Renal cortex interstitium (tissue), 11 donors: ENCODE results near the gene CNN1. TPM values are rescaled to one million over a fixed set of nuclear protein-coding genes. Genes with fewer than 3 reads are reported as not detected.

Source experiments
- DNase-seq, 11 donors: peaks; one replicate each; pipeline ENCODE4 v3.0.0-alpha.2; 2013; ENCODE audit warnings: low read depth in 9 of 11, low spot score in 4 of 11; ENCODE audit errors: extremely low read depth in 1 of 11
- polyA plus RNA-seq, 3 donors: library from polyadenylated mRNA; unstranded; fragments of 120-200 nt; gene quantifications; one replicate each; pipeline ENCODE4 v1.2.1, GENCODE V29; 2013; ENCODE audit not compliant: insufficient read length in 3 of 3

Gene CNN1
- polyA plus RNA-seq, 3 donors: 4.3 to 4.5 (median 4.4) TPM

DNA sequence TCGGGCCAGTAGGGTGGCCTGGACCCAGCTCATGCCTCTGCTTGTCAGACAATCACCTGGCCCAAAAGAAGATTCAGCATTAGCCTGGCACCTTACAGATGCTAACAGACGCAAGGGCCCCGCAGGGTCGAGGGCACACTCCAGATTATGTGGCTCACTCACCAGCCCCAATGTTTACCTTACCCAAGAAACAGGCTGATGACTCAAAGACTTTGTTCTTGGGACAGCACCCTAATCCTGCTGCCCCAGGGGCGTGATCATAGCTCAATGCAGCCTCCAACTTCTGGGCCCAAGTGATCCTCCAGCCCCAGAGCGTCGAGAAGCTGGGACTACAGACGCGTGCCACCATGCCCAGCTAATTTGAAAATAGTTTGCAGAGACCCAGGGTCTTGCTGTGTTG lies 19.5 kb upstream of the CNN1 start:
- DNase-seq: no peak

- DNase-seq: peak; percentile 93 to 98 (median 95)
These were observed 9.9 kb upstream of the CNN1 start, which contains the start of gene ECSIT for GRCh38 chr19:11528551-11529341. ECSIT (minus strand) TSS chr19:11529134; CDS start chr19:11519170, 9,964 bp downstream.

GRCh38 chr19:11530432-11530831 lies 8.2 kb upstream of the CNN1 start:
- DNase-seq: peak in 3 of 11 donors; percentile 41 to 56 (median 48)

- no peak for DNase-seq
These were observed 4.1 kb upstream of the CNN1 start for GRCh38 chr19:11534538-11534937.

DNA sequence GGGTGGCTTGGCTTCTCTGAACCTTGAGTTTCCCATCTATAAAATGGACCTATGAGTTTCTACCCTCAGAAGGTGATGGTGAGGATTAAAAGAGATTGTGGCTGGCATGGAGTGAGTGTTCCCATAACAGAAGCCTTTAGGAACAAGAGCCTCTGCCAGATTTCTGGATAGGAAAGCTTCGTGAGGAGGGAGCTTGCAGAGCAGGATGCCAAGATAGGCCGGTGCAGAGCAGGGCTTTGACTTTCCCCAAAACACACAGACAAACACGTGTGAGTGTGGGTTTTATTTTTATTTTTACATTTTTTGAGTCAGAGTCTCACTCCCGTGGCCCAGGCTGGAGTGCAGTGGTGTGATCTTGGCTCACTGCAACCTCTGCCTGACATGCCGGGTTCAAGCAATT lies 3.7 kb upstream of the CNN1 start:
- no peak for DNase-seq

GRCh38 chr19:11535792-11536595 lies 2.7 kb upstream of the CNN1 start:
- peak in 10 of 11 donors; percentile 52 to 83 (median 78) for DNase-seq

GRCh38 chr19:11539495-11540365 lies 1.1 kb downstream of the CNN1 start:
- DNase-seq: no peak

DNA sequence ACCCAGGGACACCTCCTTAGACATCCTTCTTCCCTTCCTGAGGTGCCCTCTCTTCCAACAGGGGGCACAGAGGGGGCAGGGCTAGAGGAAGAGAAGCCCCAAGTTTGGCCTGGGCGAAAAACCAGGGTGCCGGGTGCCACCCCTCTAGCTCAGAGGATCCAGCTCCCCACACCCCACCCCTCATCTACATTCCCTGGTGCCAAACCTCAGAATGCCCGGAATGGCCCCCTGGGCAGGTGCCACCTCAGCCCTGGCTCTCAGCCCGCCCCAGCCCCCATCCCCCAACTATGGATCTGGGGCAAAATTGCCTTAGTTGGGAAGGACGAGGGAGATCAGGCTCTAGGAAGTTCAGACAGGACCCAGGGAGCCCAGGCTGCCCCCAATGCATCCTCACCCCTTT lies 2.0 kb downstream of the CNN1 start:
- no peak for DNase-seq

DNA sequence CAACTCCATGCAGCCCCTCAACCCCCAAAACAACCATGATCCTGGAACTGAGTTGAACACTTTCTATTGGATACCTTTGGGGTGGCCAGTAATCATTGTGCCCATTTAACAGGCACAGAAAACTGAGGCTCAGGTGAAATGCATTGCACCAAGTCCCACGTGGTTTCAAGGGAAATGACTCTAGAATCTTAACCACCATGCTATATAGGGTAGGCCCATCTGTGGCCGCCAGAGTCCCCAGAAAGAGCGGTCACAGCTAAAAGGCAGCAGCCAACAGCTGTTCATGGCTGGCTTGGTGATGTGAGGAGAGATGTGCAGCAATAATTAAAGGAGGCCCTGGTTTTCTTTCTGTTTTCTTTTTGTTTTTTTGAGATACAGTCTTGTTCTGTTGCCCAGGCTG lies 2.6 kb downstream of the CNN1 start:
- no peak for DNase-seq

DNA sequence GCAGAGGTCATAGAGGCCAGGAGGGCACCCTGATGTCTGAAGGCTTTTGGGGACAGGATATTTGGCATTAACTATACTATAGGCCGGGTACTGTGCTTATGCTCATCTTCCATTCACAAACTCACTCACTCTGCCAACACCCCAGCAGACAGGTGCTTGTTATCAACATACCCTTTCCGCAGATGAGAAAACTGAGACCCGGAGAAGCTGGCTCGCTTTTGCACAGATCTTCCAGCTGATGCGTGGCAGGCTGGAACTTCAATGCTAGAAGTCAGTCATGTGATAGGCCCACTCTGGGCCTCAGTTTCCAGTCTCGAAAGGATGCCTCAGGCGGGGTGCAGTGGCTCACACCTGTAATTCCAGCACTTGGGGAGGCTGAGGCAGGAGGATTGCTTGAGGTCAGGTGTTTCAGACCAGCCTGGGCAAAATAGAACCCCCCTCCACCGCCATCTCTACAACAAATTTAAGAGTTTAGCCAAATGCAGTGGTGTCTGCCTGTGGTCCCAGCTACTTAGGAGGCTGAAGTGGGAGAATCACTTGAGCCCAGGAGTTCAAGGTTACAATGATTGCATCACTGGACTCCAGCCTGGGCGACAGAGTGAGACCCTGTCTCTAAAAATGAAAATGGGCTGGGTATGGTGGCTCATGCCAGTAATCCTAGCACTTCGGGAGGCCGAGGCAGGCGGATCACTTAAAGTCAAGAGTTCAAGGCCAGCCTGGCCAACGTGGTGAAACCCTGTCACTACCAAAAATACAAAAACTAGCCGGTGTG lies 9.5 kb downstream of the CNN1 start:
- no peak for DNase-seq

GRCh38 chr19:11549386-11549953 lies 10.8 kb downstream of the CNN1 start:
- DNase-seq: no peak

DNA sequence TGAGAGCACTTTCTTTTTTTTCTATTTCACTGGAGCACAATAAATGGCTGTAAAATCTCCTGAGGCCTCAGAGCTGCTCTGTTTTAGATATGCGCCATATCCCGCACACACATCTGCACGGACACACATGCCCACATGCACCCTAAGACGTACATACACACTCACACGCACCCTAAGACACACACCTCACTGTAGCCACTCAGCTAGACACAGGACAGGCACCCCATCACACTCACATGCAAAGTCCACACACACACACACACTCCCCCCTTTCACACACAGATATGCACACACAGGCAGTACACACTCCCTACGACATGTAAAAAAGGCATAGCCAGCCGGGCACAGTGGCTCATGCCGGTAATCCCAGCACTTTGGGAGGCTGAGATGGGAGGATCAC lies 11.6 kb downstream of the CNN1 start:
- no peak for DNase-seq

DNA sequence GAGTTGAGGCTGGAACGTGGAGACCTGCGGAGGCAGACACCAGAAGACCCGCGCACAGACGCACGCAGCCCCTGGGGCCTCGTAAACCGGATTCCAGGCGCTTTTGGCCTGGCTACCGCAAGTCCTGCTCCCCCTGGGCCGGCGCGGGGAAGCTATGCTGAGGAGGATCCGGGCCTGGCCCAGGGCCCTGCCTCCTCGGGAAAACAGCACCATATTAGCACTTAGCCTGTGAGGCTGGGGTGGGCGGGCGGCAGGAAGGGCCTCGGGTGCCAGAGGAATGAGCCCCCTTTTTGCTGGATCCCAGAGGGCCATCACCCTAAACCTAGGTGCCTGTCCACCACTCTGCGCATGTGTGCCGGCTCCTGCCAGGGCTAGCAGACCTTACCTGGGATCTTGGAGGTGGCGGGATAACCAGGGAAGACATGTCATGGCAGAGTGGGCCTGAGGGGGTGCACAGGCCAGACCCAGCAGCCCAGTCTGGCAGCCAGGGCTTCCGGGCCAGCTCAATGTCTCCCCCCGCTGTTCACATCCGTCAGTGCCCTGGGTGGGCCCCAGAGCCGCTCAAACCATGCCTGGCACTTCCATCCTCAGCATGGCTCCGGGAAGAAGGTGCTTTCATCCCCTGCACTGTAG lies 13.1 kb downstream of the CNN1 start:
- DNase-seq: no peak

DNA sequence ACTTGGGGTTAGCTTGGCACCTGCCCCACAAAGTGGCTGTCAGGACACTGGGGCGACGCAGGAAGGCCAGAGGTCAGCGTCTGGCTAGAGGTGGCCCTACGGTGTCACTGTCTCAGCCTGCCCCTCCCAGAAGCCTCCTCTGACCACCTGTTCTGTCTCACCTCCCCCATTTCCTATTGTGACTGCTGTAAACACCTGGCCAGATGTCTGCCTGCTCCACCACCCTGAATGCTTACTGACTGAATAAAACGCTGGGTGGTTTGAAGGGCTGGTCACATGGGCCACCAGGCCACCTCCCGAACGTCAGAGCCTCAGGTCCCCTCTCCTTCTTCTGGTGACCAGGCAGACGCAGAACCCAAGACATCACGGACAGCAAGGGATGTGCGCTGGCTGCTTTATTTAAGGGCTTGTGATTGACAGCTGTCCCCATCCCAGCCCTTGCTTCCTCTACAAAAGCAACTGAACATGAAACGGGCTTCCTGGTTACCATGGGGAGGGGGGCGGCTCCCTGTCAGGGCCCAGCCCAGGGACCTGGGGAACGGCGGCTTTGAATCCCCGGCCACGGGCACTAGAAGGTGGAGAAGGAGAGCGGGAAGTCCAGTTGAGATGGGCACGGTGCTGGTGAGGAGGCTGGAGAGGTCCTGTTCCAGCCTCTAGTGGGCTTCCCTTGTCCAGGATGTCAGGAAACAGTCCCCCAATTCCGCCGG lies 14.2 kb downstream of the CNN1 start:
- no peak for DNase-seq

GRCh38 chr19:11554160-11554559 lies 15.5 kb downstream of the CNN1 start:
- DNase-seq: no peak

DNA sequence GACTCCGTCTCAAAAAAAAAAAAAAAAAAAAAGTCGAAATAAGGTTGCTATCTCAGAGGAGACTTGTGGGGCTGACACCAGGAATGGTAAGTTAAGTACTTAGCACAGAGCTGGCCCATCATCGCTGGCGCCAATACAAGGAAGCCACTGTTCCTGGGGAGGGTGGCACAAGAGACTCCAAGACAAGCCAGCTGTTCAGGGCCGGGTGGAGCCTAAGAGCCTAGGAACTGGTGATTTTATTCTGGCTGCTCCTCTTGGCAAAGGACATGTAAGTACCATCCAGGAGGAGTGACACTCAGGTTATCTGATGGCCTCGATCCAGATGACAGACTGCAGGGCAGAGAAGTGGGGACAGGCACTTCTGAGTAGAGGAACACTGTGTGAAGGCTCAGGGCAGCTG lies 16.6 kb downstream of the CNN1 start:
- DNase-seq: no peak
